Lower lobe of right lung (tissue), 2 donors: Measurements from ENCODE around the gene AGAP3. TPM values are rescaled to one million over a fixed set of nuclear protein-coding genes. Genes with fewer than 3 reads are reported as not detected.

Experiments
- ATAC-seq, 2 donors: fragments of 200-7000 bp; cut with Tn5 transposase; one replicate each; pipeline ENCODE4 v1.9.1; 2020 to 2022; ENCODE audit warnings: mild to moderate bottlenecking in 2 of 2, moderate library complexity in 2 of 2
- DNase-seq: peaks from one replicate; pipeline ENCODE4 v3.0.0-alpha.2; 2020
- H3K27ac ChIP-seq: fragments of 200-600 bp; one replicate; pipeline ENCODE4 v1.8.0; 2022
- H3K27me3 ChIP-seq: fragments of 200-600 bp; one replicate; pipeline ENCODE4 v1.8.0; 2022; ENCODE audit warnings: low read depth
- H3K36me3 ChIP-seq: fragments of 200-600 bp; one replicate; pipeline ENCODE4 v1.8.0; 2022; ENCODE audit warnings: mild to moderate bottlenecking
- H3K4me1 ChIP-seq: fragments of 200-600 bp; one replicate; pipeline ENCODE4 v1.8.0; 2022
- H3K4me3 ChIP-seq: fragments of 200-600 bp; one replicate; pipeline ENCODE4 v1.8.0; 2022; ENCODE audit warnings: mild to moderate bottlenecking
- H3K9me3 ChIP-seq: fragments of 200-600 bp; one replicate; pipeline ENCODE4 v1.8.0; 2022
- CTCF ChIP-seq: fragments of 200-600 bp; IDR thresholded peaks from one replicate; pipeline ENCODE4 v1.8.0; 2022; ENCODE audit warnings: antibody characterized with exemption, mild to moderate bottlenecking
- intact Hi-C: fragments of 100-400 bp; cut with DNase I; formaldehyde crosslinking; loops from one replicate; pipeline ENCODE4 v1.11.0; 2022
- total RNA-seq: library from RNA; stranded (reverse); fragmentation: NEBNext Ultra II Directional; extraction: Animal tissue kit (Norgen Biotek cat#: 25700); gene quantifications from one replicate; pipeline ENCODE4 v1.2.1, GENCODE V29; 2021
- donor health status: DM: no; HTN: yes; CAD: no; lungs with severe emphysema.

The AGAP3 gene
- total RNA-seq, 1 donor from 2014 or later, result 157 TPM

DNA sequence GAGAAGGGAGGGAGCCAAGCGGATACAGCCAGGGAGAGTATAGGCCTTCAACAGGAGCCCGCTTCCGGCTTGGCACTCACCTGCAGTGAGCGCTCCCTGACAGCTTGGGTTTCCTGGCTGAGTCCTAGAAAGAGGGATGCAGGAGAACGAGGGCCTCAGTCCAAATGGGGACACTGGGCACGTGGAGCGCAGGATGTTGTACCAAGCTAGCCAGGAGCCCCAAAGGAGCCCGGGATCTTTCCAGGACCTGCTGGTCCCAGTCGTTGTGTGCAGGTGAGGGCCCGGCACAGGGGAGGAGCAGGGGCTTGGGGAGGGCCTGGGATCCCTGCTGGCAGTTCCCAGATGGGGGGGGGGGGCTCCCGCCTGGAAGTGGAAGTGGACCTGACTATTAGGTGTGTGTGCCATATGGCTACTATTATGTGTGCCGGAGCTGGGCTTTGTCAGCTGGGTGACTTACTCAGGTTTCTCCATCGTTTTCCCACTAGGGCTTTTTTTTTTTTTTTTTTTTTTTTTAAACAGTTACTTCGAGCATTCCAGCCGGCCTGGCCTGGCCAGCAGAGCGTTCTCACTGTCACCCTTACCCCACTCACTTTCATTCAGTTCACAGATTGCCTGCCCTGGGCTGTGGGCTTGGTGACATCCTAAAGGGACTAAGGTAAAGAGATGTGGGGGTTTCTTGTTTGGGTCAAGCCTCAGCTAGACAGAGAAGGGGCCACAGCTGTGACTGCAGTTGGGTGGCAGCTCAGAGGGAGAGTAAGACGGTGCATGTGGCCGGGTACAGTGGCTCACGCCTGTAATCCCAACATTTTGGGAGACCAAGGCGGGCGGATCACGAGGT, 3.8 kb downstream of the AGAP3 start:
- no peaks in the 10 kb centered on the region for H3K9me3 ChIP-seq
- peak overlapping the region; percentile 93 for H3K4me3 ChIP-seq
- H3K27ac ChIP-seq, result peak overlapping the region; percentile 88
- intact Hi-C loops, result no loop called here
- ATAC-seq, result no peak
- H3K36me3 ChIP-seq, result peaks cover 6% of the 10 kb centered on the region
- no peaks in the 10 kb centered on the region for H3K27me3 ChIP-seq
- no peak for DNase-seq
- TF ChIP-seq CTCF, result no peak
- peaks cover 66% of the 10 kb centered on the region for H3K4me1 ChIP-seq

DNA sequence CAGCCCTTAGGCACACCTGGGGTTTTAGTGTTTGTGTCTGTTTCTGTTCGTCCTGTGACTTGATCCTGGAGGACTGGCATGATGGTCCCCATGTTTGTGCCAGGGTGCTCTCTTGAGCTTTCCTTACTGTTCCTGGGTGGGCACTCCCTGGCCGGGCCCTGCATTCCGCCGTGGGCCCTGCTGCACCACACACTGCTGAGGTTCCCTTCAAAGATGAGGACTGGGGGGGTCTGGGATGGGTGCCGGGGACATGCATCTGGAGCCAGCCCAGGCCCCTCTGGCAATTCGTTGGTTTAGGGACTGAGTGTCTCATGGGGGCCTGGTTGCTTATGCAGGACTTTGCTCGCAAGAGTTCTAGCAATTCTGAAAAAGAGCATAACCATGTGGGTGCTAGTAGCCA, 4.7 kb downstream of the AGAP3 start:
- intact Hi-C loops, result no loop called here
- H3K4me3 ChIP-seq, result no peak overlapping the region
- peaks cover 67% of the 10 kb centered on the region for H3K4me1 ChIP-seq

GRCh38 chr7:151091431-151091830, 5.2 kb downstream of the AGAP3 start:
- Histone ChIP-seq H3K4me1 (peaks cover 67% of the 10 kb centered on the region), H3K36me3 (peaks cover 6% of the 10 kb centered on the region), H3K9me3 (no peaks in the 10 kb centered on the region), H3K27ac (peak overlapping the region; percentile 13), H3K4me3 (no peak overlapping the region), H3K27me3 (no peaks in the 10 kb centered on the region)
- intact Hi-C loops, result no loop called here
- DNase-seq (no peak), ATAC-seq (peak in 1 of 2 donors; percentile 1)
- TF ChIP-seq CTCF, result peak; percentile 53

More for the DNA sequence above, 4.7 kb downstream of the AGAP3 start:
- no peak for ATAC-seq
- Histone ChIP-seq H3K9me3 (no peaks in the 10 kb centered on the region), H3K27me3 (no peaks in the 10 kb centered on the region), H3K36me3 (peaks cover 6% of the 10 kb centered on the region), H3K27ac (peak overlapping the region; percentile 13)
- DNase-seq, result no peak
- TF ChIP-seq CTCF, result no peak

DNA sequence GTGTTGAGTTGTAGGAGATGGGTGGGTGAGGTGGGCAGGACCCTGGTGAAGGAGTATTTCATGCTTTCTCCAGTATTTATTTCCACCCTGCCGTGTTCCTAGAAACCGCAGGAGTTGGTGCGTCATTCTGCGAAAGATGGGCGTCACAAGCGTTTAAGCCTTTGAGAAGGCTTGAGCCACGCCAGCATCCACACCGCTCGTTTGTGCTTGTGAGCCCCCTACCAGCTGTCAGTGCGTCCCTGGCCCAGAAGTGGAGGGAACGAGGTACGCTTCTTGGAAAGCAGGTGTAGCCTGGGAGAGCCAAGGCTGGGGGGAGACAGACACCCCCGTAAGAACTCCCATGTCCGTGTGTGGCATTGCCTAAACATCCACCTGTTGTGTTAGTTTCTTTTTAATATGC, 5.7 kb downstream of the AGAP3 start:
- Histone ChIP-seq H3K9me3 (no peaks in the 10 kb centered on the region), H3K27me3 (no peaks in the 10 kb centered on the region), H3K4me1 (peaks cover 67% of the 10 kb centered on the region), H3K27ac (peak overlapping the region; percentile 13), H3K4me3 (no peak overlapping the region), H3K36me3 (peaks cover 10% of the 10 kb centered on the region)
- ATAC-seq (no peak), DNase-seq (no peak)
- no peak for TF ChIP-seq CTCF
- intact Hi-C loops, result no loop called here

GRCh38 chr7:151093748-151094147, 7.5 kb downstream of the AGAP3 start:
- no peaks in the 10 kb centered on the region for H3K27me3 ChIP-seq
- peaks cover 54% of the 10 kb centered on the region for H3K4me1 ChIP-seq
- no peak for TF ChIP-seq CTCF
- DNase-seq (no peak), ATAC-seq (no peak)
- no peaks in the 10 kb centered on the region for H3K9me3 ChIP-seq
- peaks cover 13% of the 10 kb centered on the region for H3K36me3 ChIP-seq
- H3K4me3 ChIP-seq, result no peak overlapping the region
- H3K27ac ChIP-seq, result no peak overlapping the region
- intact Hi-C loops, result no loop called here
